NT2/D1 (cell line): Measurements from ENCODE around the gene TIAM2.

Experiments
- YY1 ChIP-seq: IDR thresholded peaks from 2 replicates; pipeline ENCODE4 v1.6.1; 2011; ENCODE audit not compliant: insufficient read length, insufficient read depth
- ZNF274 ChIP-seq: IDR thresholded peaks from 2 replicates; pipeline ENCODE4 v1.6.1; 2011; ENCODE audit warnings: mild to moderate bottlenecking, low read depth, low read length

GRCh38 chr6:155272353-155273232 lies 277.5 kb downstream of the TIAM2 start:
- TF ChIP-seq YY1 = no peak
- no peak for TF ChIP-seq ZNF274
